Kidney glomerular epithelial cell (primary cell): ENCODE results near the gene KRT17.

ENCODE experiments used
- DNase-seq: peaks from one replicate; lab custom pipeline; 2025; lab: John Stamatoyannopoulos, UW

Gene KRT17

DNA sequence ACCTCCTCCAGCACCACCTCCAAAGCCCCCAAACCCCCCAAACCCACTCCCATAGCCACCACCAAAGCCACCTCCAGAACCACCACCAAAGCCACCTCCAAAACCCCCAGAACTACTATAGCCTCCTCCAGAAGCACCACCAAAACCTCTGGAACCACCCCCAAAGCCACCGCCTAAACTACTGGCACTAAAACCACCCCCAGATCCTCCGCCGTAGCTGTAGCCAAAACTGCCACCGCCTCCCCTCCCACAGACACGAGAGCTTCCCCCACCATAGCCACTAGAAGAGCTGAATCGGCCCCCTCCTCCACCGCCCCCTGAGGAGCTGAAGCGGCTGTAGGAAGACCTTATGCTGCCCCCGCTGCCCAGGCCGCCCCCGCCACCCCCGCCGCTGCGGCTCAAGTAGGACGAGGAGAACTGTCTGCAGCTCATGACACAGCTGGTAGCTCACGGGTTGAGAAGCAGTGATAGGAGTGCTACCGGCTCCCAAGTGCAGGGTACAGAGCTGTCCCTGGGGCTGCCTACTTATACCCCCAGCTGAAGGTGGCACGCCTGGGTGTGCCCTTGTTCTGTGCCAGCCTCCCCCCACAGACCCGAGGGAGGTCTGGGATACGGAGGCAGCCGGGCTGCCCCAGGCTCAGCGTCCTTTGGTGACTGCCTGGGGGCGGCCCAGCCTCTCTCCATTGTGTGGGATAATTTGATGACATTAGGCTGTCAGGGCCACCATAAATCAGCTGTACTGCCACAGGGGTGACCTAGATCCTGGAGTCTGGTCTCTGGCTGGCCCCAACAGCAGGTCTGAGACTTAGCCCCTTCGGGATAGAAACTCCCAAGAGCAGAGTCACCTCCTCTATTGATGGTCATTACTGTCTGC lies 52.6 kb downstream of the KRT17 start, which contains the start of gene KRT9:
Gene KRT9, minus strand, starts transcription at position 499 of the 874 bp plus-strand sequence. Its CDS starts 67 bp downstream, at position 432.
- no peak for DNase-seq
